ENCODE results near the gene ZFAND5. TPM values are rescaled to one million over a fixed set of nuclear protein-coding genes. Genes with fewer than 3 reads are reported as not detected.

Gene ZFAND5
- total RNA-seq, 4 donors from 2014 or later, result 165 to 229 (median 211) TPM

GRCh38 chr9:72309364-72310133 is 55.5 kb downstream of the ZFAND5 start:
- no peak overlapping the region for H3K27ac ChIP-seq
- no peak for DNase-seq
- TF ChIP-seq CTCF (IDR thresholded peaks at IDR 0.05), result no peak
- H3K36me3 ChIP-seq, result no peaks in the 10 kb centered on the region
- 91 to 94% methylated on average over 4 of the region's 4 CpGs for WGBS, 2 donors
- H3K9me3 ChIP-seq, result no peaks in the 10 kb centered on the region
- no peaks in the 10 kb centered on the region for H3K27me3 ChIP-seq
- no peak overlapping the region for H3K4me3 ChIP-seq (replicated peaks in 1 of 3)
- intact Hi-C loops (cut with DNase I), result no loop called here
- H3K4me1 ChIP-seq, result peaks cover 18 to 28% of the 10 kb centered on the region in 2 donors

- no peak for DNase-seq
- WGBS, 2 donors, result 67% methylated on average over 1 of the region's 1 CpG
- intact Hi-C loops (cut with DNase I), result no loop called here
- no peak for TF ChIP-seq POLR2A (IDR thresholded peaks at IDR 0.05)
- TF ChIP-seq CTCF (IDR thresholded peaks at IDR 0.05), result no peak
- no peaks in the 10 kb centered on the region for H3K36me3 ChIP-seq
- no peak overlapping the region for H3K4me3 ChIP-seq (replicated peaks in 1 of 3)
- no peaks in the 10 kb centered on the region for H3K27me3 ChIP-seq
- no peaks in the 10 kb centered on the region for H3K9me3 ChIP-seq
- H3K4me1 ChIP-seq, result peaks cover 7 to 17% of the 10 kb centered on the region in 2 donors
- H3K27ac ChIP-seq, result no peak overlapping the region
Observed at GRCh38 chr9:72306761-72307160, 58.2 kb downstream of the ZFAND5 start.

- TF ChIP-seq POLR2A (IDR thresholded peaks at IDR 0.05) (no peak), CTCF (IDR thresholded peaks at IDR 0.05) (no peak)
- Histone ChIP-seq H3K36me3 (no peaks in the 10 kb centered on the region), H3K4me1 (peaks cover 7 to 17% of the 10 kb centered on the region in 2 donors), H3K9me3 (no peaks in the 10 kb centered on the region), H3K27ac (peak overlapping the region in 2 of 3 donors; percentile 68 to 91), H3K4me3 (replicated peaks in 1 of 3) (peak overlapping the region in 1 of 3 donors; percentile 15), H3K27me3 (no peaks in the 10 kb centered on the region)
- no peak for DNase-seq
- 83 to 86% methylated on average over 3 of the region's 3 CpGs for WGBS, 2 donors
- intact Hi-C loops (cut with DNase I), result no loop called here
Observed at GRCh38 chr9:72305707-72306106, 59.3 kb downstream of the ZFAND5 start.

GRCh38 chr9:72305102-72305546 is 59.9 kb downstream of the ZFAND5 start:
- Histone ChIP-seq H3K36me3 (no peaks in the 10 kb centered on the region), H3K27ac (peak overlapping the region in 2 of 3 donors; percentile 68 to 91), H3K9me3 (no peaks in the 10 kb centered on the region), H3K4me1 (peaks cover 7 to 17% of the 10 kb centered on the region in 2 donors), H3K27me3 (no peaks in the 10 kb centered on the region), H3K4me3 (replicated peaks in 1 of 3) (peak overlapping the region in 1 of 3 donors; percentile 15)
- WGBS, 2 donors, result 34 to 56% methylated on average over 8 of the region's 8 CpGs
- TF ChIP-seq POLR2A (IDR thresholded peaks at IDR 0.05) (peak in 1 of 2 donors; percentile 95), CTCF (IDR thresholded peaks at IDR 0.05) (no peak)
- intact Hi-C loops (cut with DNase I), result no loop called here
- peak; percentile 25 to 81 for DNase-seq

GRCh38 chr9:72304538-72304937 is 60.5 kb downstream of the ZFAND5 start:
- DNase-seq, result no peak

More at GRCh38 chr9:72304538-72304937, 60.5 kb downstream of the ZFAND5 start:
- H3K27me3 ChIP-seq, result no peaks in the 10 kb centered on the region
- no peaks in the 10 kb centered on the region for H3K36me3 ChIP-seq
- TF ChIP-seq POLR2A (IDR thresholded peaks at IDR 0.05) (no peak), CTCF (IDR thresholded peaks at IDR 0.05) (no peak)
- no peak overlapping the region for H3K4me3 ChIP-seq (replicated peaks in 1 of 3)
- WGBS, 2 donors, result 52 to 63% methylated on average over 1 of the region's 1 CpG
- H3K9me3 ChIP-seq, result no peaks in the 10 kb centered on the region
- H3K27ac ChIP-seq, result peak overlapping the region in 2 of 3 donors; percentile 68 to 91
- intact Hi-C loops (cut with DNase I), result no loop called here
- peaks cover 7 to 17% of the 10 kb centered on the region in 2 donors for H3K4me1 ChIP-seq

Data from thyroid gland (tissue), 4 donors.